Cardiac muscle cell (in vitro differentiated cells and primary cell): ENCODE data around the gene LIPI. TPM values are rescaled to one million over a fixed set of nuclear protein-coding genes. Genes with fewer than 3 reads are reported as not detected.
"Not testable (repeated sequence)": the region's sequence is repeated elsewhere in the genome, so short reads cannot be mapped to it uniquely, and the experiment has no call there.

ENCODE experiments used
- DNase-seq, 2 donors: peaks; one replicate each; pipeline versions ENCODE4 v3.0.0 to v3.0.0-alpha.2; 2010 to 2017; ENCODE audit warnings: low read depth in 1 of 2, low spot score in 1 of 2
- H3K27ac ChIP-seq: fragments of 200-600 bp; sonication (generic); 2 replicates; pipeline ENCODE4 v1.5.1; 2016
- H3K27me3 ChIP-seq: fragments of 200-600 bp; sonication (generic); 2 replicates; pipeline ENCODE4 v1.6.0; 2016; ENCODE audit warnings: control low read depth
- H3K36me3 ChIP-seq: fragments of 200-600 bp; sonication (generic); 2 replicates; pipeline ENCODE4 v1.5.1; 2016; ENCODE audit warnings: control low read depth
- H3K4me1 ChIP-seq: fragments of 200-600 bp; sonication (generic); 2 replicates; pipeline ENCODE4 v1.8.1; 2017; ENCODE audit warnings: low read depth, mild to moderate bottlenecking, mixed run types
- H3K4me3 ChIP-seq: fragments of 200-600 bp; sonication (generic); 2 replicates; pipeline ENCODE4 v1.5.1; 2016; ENCODE audit warnings: mild to moderate bottlenecking
- H3K9me3 ChIP-seq: fragments of 200-600 bp; sonication (generic); 2 replicates; pipeline ENCODE4 v1.5.1; 2017; ENCODE audit warnings: low read depth, mild to moderate bottlenecking, control low read depth
- CTCF ChIP-seq: IDR thresholded peaks from 2 replicates; pipeline ENCODE4 v1.5.1; 2012; ENCODE audit warnings: low read depth, mild to moderate bottlenecking, low read length
- polyA plus RNA-seq: library from polyadenylated mRNA; unstranded; fragments of >200 nt; fragmentation: Nextera tagmentation; extraction: Ambion mirVana; gene quantifications from 2 replicates; pipeline ENCODE4 v1.2.1, GENCODE V29; 2016
- total RNA-seq: library from RNA; depleted of rRNA; stranded (reverse); fragments of >200 nt; gene quantifications from 2 replicates; pipeline ENCODE4 v1.2.3, GENCODE V29; 2016

The LIPI gene
- total and polyA plus RNA-seq, 2 experiments from 2014 or later = not detected

DNA sequence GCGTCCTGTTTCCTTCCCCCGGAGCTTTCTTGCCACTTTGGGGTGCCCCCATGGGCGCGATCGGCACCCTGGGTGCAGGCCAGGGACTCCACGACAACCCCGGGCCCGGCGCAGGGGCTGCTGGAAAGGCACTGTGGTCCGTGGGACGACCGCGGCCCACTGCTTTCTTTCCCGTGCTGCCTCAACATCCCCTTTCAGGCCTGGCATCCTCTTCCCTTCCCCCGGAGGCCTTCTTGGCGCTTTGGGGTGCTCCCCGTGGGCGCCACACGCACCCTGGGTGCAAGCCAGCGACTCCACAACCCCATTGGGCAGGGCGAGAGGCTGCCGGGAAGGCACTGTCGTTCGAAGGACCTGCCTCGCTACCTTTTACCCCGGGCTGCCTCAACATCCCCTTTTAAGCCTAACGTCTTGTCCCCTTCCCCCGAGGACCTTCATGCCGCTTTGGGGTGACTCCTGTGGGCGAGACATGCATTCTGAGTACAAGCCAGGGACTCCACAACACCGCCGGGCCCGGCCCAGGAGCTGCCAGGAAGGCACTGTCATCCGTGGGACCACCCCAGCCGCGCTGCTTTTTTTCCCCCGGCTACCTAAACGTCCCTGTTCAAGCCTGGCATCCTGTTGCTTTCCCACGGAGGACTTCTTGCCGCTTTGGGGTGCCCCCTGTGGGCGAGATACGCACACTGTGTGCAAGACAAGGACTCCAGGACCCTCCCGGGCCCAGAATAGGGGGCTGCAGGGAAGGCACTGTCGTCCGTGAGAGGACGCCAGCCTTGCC lies 137.8 kb downstream of the LIPI start:
- TF ChIP-seq CTCF = no peak
- no peaks in the 10 kb centered on the region for H3K9me3 ChIP-seq
- H3K4me3 ChIP-seq = no peak overlapping the region
- no peaks in the 10 kb centered on the region for H3K36me3 ChIP-seq
- H3K27ac ChIP-seq = no peak overlapping the region
- no peak for DNase-seq
- no peaks in the 10 kb centered on the region for H3K27me3 ChIP-seq
- H3K4me1 ChIP-seq = no peaks in the 10 kb centered on the region

DNA sequence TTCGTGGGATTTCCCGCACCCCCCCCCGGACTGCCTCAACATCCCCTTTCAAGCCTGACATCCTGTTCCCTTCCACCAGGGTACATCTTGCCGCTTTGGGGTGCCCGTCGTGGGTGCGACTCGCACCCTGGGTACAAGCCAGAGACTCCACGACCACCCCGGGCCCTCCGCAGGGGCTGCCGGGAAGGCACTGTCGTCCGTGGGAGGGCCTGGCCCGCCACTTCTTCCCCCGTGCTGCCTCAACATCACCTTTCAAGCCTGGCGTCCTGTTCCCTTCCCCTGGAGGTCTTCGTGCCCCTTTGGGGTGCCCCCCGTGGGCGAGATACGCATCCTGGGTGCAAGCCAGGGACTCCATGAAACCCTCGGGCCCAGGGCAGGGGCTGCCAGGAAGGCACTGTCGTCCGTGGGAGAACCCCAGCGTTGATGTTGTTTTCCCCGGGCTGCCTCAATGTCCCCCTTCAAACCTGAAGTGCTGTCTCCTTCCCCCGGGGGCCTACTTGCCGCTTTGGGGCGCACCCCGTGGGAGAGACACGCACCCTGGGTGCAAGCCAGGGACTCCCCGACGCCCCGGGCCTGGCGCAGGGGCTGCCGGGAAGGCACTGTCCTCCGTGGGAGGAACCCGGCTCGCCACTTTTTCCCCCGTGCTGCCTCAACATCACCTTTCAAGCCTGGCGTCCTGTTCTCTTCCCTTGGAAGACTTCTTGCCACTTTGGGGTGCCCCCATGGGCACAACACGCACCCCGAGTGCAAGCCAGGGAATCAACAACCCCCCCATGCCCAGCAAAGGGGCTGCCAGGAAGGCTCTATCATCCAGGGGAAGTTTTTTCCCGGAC lies 138.6 kb downstream of the LIPI start:
- no peaks in the 10 kb centered on the region for H3K27me3 ChIP-seq
- DNase-seq = no peak

GRCh38 chr21:14070968-14071367 lies 139.8 kb downstream of the LIPI start:
- H3K4me3 ChIP-seq = no peak overlapping the region
- no peaks in the 10 kb centered on the region for H3K36me3 ChIP-seq
- DNase-seq = no peak
- H3K27me3 ChIP-seq = no peaks in the 10 kb centered on the region
- no peaks in the 10 kb centered on the region for H3K9me3 ChIP-seq
- H3K27ac ChIP-seq = no peak overlapping the region
- no peaks in the 10 kb centered on the region for H3K4me1 ChIP-seq
- no peak for TF ChIP-seq CTCF

More for the DNA sequence above, 138.6 kb downstream of the LIPI start:
- no peaks in the 10 kb centered on the region for H3K9me3 ChIP-seq
- H3K4me3 ChIP-seq = no peak overlapping the region
- H3K4me1 ChIP-seq = no peaks in the 10 kb centered on the region
- TF ChIP-seq CTCF = no peak
- H3K27ac ChIP-seq = no peak overlapping the region
- no peaks in the 10 kb centered on the region for H3K36me3 ChIP-seq

- no peaks in the 10 kb centered on the region for H3K9me3 ChIP-seq
- H3K4me1 ChIP-seq = no peaks in the 10 kb centered on the region
- DNase-seq = no peak
- no peak overlapping the region for H3K4me3 ChIP-seq
- no peaks in the 10 kb centered on the region for H3K27me3 ChIP-seq
- H3K36me3 ChIP-seq = no peaks in the 10 kb centered on the region
- no peak overlapping the region for H3K27ac ChIP-seq
- no peak for TF ChIP-seq CTCF
Observed at GRCh38 chr21:14070049-14070893, 140.5 kb downstream of the LIPI start.

GRCh38 chr21:14064296-14064645 lies 146.5 kb downstream of the LIPI start:
- Histone ChIP-seq H3K4me3 (no peak overlapping the region), H3K4me1 (no peaks in the 10 kb centered on the region), H3K27ac (no peak overlapping the region), H3K27me3 (no peaks in the 10 kb centered on the region), H3K9me3 (no peaks in the 10 kb centered on the region), H3K36me3 (no peaks in the 10 kb centered on the region)
- no peak for TF ChIP-seq CTCF
- no peak for DNase-seq

DNA sequence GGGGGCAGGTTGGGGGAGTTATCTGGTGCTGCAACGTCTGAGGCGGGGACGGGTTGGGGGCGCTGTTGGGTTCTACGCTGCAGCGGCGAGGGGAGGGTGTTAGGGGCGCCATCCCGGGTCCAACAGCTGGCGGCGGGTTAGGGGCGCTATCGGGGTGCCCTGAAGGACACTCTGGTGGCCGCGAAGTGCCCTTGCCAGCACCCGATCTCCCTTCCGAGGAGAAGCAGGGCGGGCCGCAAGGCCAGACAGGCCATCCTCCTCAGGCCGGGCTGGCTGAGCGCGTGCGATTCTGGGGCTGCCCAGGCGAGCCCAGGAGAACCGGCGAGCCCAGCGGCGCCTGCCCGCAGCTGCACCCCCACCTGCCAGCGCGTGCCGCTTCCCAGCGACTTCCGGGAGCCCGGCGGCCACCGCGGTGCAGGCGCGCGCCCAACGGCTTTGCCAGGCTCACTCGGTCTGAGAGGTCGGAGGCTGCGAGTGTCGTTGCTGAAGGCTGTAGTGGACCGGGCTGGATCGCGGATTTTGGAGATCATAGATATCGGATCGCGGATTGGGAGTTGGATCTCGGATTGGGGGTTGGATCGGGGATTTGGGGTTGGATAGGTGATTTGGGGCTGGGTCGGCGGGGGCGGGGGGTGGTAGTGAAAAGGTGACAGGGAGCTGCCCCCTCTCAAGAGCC lies 147.0 kb downstream of the LIPI start:
- DNase-seq, H3K27me3 ChIP-seq, H3K4me1 ChIP-seq, H3K4me3 ChIP-seq, H3K36me3 ChIP-seq, H3K27ac ChIP-seq, H3K9me3 ChIP-seq: not testable (repeated sequence)

- not testable (repeated sequence) for H3K9me3 ChIP-seq, DNase-seq, H3K4me1 ChIP-seq, H3K36me3 ChIP-seq, H3K27ac ChIP-seq, H3K27me3 ChIP-seq, H3K4me3 ChIP-seq
Observed at GRCh38 chr21:14062684-14063083, 148.1 kb downstream of the LIPI start.
